Measurements from ENCODE around the gene UBQLN3.

GRCh38 chr11:5507933-5508305 is 1.8 kb downstream of the UBQLN3 start:
- no peak for TF ChIP-seq CTCF (IDR thresholded peaks at IDR 0.05)
- no peak for TF ChIP-seq ZFX (IDR thresholded peaks at IDR 0.05; ENCODE audit: borderline replicate concordance)
